22Rv1 (cell line): ENCODE results near the gene TRIM25.

Experiments used
- H3K27ac ChIP-seq: fragments of 450-650 bp; 2 replicates; pipeline ENCODE4 v1.5.1; 2017
- CTCF ChIP-seq: fragments of 450-650 bp; IDR thresholded peaks from 2 replicates; pipeline ENCODE4 v1.5.1; 2017; ENCODE audit warnings: mild to moderate bottlenecking
- ZFX ChIP-seq: fragments of 450-650 bp; IDR thresholded peaks from 2 replicates; pipeline ENCODE4 v1.6.1; 2017; ENCODE audit warnings: antibody characterized with exemption, borderline replicate concordance

Gene TRIM25

DNA sequence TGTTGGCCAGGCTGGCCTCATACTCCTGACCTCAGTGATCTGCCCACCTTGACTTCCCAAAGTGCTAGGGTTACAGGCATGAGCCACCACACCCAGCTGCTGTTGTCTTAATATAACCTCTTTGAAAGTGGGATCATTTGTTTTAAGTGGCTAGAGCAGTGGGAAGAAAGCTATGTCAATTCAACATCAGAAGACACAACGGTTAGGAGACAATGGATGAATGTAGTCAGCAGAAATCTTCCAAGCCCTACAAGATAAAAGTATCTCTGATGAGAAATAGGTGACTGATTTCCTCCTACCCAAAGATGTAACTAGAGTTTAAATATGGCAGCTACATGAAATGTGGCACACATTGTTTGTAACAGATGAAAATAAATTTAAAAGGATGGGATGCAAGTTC is 20.0 kb upstream of the TRIM25 start:
- H3K27ac ChIP-seq = no peak overlapping the region
- TF ChIP-seq CTCF = no peak
- TF ChIP-seq ZFX = no peak

- TF ChIP-seq ZFX (no peak), CTCF (no peak)
- H3K27ac ChIP-seq = no peak overlapping the region
Measured at GRCh38 chr17:56933151-56933745, 19.4 kb upstream of the TRIM25 start.

DNA sequence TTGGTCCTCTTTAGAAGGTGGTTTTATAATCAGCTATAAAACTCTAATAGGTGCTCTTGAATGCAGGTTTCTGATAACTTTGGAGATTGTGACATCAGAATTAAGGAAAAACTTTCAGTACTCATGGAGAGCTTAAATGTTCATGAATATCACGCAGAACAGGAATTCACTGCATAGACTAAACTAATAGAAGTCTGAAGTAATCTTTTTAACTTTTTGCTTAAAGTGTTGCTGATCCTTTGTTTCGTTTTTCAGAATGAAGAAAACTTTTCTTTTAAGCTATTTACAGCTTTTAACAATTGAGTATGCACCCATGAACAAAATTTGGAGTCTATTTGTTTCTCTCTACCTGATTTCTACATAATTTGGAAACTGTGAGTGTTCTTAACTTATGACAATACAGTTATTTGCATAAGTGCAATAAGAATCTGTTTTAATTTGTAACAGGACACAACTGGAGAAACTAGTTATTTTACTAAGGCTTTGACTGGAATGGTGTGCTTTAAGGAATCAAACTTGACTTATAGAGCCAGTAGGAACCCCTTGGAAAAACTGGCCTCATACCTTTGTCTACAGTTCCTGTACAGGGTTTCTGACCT is 17.0 kb upstream of the TRIM25 start:
- no peak overlapping the region for H3K27ac ChIP-seq
- no peak for TF ChIP-seq ZFX
- TF ChIP-seq CTCF = no peak

DNA sequence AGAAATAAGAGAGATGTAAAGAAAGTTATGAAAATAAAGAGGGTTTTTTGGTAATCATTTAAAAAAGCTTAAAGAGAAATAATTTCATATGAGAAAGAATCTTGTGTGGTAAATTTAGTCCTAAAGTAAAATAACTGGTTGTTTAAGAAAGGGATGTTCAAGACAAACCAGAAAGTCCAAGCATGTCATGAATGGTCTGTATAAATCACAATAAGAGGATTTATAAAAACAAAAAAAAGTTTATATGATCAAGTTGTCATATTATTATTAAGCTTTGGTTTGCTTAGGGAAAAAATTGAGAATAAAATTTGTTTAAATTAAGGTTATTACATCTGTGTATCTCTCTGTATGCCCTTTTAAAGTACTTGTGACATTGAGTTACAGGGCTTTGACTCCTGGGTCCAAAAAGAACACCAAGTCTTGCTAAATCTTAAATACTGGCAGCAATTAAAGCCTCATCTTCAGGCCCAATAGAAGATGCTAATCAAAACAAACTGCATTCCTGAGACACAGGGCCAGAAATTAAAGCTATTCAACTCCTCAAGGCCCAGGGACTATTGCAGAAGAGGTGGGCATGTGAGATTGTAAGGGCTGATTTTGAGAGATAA is 15.6 kb upstream of the TRIM25 start:
- no peak overlapping the region for H3K27ac ChIP-seq
- TF ChIP-seq CTCF (no peak), ZFX (no peak)

DNA sequence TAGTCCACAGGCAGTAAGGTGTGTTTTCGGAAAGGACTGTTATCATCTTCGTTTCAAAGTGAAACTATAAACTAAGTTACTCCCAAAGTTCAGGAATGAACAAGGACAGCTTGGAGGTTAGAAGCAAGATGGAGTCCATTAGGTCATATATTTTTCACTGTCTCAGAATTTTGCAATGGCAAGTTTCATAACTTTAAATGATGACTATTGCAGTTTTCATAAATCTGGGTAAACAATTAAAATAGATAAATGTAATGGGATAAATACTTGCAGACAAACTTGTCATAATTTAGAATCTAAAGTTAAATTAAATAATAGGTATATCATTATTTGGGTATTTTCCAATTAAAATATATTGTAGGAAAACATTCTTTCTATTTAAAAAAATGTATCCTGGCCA is 14.7 kb upstream of the TRIM25 start:
- no peak overlapping the region for H3K27ac ChIP-seq

DNA sequence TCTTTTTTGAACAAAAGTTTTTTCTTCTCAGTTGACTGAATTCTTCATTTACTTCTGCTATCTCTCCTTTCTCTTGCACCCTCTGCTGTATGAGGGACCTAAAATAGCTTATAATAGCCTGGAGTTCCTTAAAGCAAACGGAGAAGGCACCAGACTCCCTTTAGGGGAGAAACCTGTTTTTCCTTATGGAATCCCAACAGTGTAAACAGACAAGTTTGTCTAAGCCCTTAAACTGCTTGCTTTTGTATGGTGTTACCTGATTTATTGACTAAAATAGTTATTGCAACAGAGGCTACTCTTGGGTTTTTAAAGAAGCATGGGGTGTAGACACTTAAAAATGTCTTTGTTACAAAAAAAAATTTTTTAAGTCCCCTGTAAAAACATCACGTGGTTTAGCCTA is 12.9 kb upstream of the TRIM25 start:
- TF ChIP-seq ZFX = no peak
- no peak for TF ChIP-seq CTCF

More for the DNA sequence above, 14.7 kb upstream of the TRIM25 start:
- TF ChIP-seq ZFX = no peak
- no peak for TF ChIP-seq CTCF

GRCh38 chr17:56926270-56926669 is 12.4 kb upstream of the TRIM25 start:
- TF ChIP-seq CTCF = no peak
- no peak for TF ChIP-seq ZFX
- no peak overlapping the region for H3K27ac ChIP-seq

More for the DNA sequence above, 12.9 kb upstream of the TRIM25 start:
- no peak overlapping the region for H3K27ac ChIP-seq
